Right forelimb (tissue), 1 donor: Measurements from ENCODE around the gene ITIH5.

Source experiments
- DNase-seq: peaks from one replicate; pipeline ENCODE4 v3.0.0-alpha.2; 2018

The ITIH5 gene

GRCh38 chr10:7626283-7626682 lies 40.5 kb downstream of the ITIH5 start:
- DNase-seq = no peak

GRCh38 chr10:7625836-7626235 lies 40.9 kb downstream of the ITIH5 start:
- no peak for DNase-seq

- DNase-seq = no peak
These were observed 41.8 kb downstream of the ITIH5 start for GRCh38 chr10:7625009-7625408.

GRCh38 chr10:7622969-7623368 lies 43.8 kb downstream of the ITIH5 start:
- no peak for DNase-seq

- no peak for DNase-seq
These were observed 48.3 kb downstream of the ITIH5 start for GRCh38 chr10:7618461-7618860.

GRCh38 chr10:7611909-7612308 lies 54.9 kb downstream of the ITIH5 start:
- DNase-seq = no peak

GRCh38 chr10:7610651-7611389 lies 55.9 kb downstream of the ITIH5 start:
- DNase-seq = peak; percentile 88

GRCh38 chr10:7610026-7610425 lies 56.7 kb downstream of the ITIH5 start:
- DNase-seq = no peak

- DNase-seq = no peak
These were observed 57.2 kb downstream of the ITIH5 start for GRCh38 chr10:7609556-7609955.

- no peak for DNase-seq
These were observed 58.8 kb downstream of the ITIH5 start for GRCh38 chr10:7608001-7608400.

- DNase-seq = no peak
These were observed 59.8 kb downstream of the ITIH5 start for GRCh38 chr10:7606951-7607404.

- DNase-seq = no peak
These were observed 61.0 kb downstream of the ITIH5 start for GRCh38 chr10:7605565-7606295.

- no peak for DNase-seq
These were observed 65.6 kb downstream of the ITIH5 start for GRCh38 chr10:7601023-7601656.

- no peak for DNase-seq
These were observed 68.0 kb downstream of the ITIH5 start for GRCh38 chr10:7598771-7599170.

- DNase-seq = no peak
These were observed 70.4 kb downstream of the ITIH5 start for GRCh38 chr10:7596356-7596755.

- no peak for DNase-seq
These were observed 72.9 kb downstream of the ITIH5 start for GRCh38 chr10:7593905-7594304.

- DNase-seq = no peak
These were observed 73.7 kb downstream of the ITIH5 start for GRCh38 chr10:7593063-7593462.

- DNase-seq = no peak
These were observed 74.1 kb downstream of the ITIH5 start for GRCh38 chr10:7592627-7593026.

GRCh38 chr10:7590271-7590670 lies 76.5 kb downstream of the ITIH5 start:
- no peak for DNase-seq

- no peak for DNase-seq
These were observed 77.0 kb downstream of the ITIH5 start for GRCh38 chr10:7589748-7590147.

GRCh38 chr10:7587865-7588188 lies 78.9 kb downstream of the ITIH5 start:
- DNase-seq = no peak

GRCh38 chr10:7587168-7587864 lies 79.5 kb downstream of the ITIH5 start:
- DNase-seq = no peak

- DNase-seq = peak; percentile 13
These were observed 81.5 kb downstream of the ITIH5 start for GRCh38 chr10:7585228-7585627.
